NCI-H345 treated with DMSO at 0.1 percent for 48 hours (cell line): ENCODE data around the gene ADAM12.
"Not testable (repeated sequence)": the region's sequence is repeated elsewhere in the genome, so short reads cannot be mapped to it uniquely, and the experiment has no call there.

ENCODE experiments used
- DNase-seq: peaks from one replicate; lab custom pipeline; 2025; ENCODE audit not compliant: unreplicated experiment; lab: John Stamatoyannopoulos, UW

ADAM12 gene

DNA sequence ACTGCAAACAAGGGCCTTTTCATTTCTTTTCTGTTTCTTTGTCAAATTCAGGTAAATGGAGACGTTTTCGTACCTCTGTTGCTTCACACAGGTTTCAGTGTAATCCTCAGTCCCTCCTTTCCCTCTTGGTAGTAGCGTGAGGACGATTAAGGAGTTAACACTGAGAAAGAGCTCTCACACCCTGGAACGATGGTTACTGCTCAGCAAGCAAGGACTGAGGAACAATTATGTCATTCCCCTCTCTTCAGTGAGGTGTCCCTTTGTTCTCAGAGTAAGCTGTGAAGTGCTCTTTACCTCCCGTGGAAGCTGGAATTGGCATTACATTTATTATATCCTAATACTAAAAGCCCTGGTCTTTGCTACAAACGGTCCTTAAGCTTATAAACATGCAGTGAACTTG lies 396.0 kb downstream of the ADAM12 start:
- no peak for DNase-seq

- DNase-seq: no peak
Measured at GRCh38 chr10:125991392-125991791, 396.9 kb downstream of the ADAM12 start.

- no peak for DNase-seq
Measured at GRCh38 chr10:125990974-125991373, 397.3 kb downstream of the ADAM12 start.

DNA sequence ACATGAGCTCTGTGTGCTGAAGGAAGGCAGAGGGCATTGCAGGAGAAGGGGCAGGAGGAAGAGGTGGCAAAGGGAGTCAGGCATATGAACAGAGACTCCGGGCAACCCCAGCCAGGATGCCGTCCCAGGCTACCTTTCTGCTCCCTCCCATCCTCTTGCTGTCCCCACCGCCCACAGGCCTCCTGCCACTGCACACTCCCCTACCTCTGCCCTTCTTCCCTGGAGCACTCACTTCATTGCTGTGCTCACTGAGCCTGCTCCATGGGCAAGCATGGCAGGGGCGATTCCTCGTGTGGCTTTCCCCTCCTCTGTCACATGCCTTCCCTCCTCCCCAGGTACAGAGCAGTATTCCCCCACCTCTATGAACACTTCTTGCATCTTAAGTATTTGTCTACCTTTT lies 398.5 kb downstream of the ADAM12 start:
- no peak for DNase-seq

GRCh38 chr10:125985557-125986240 lies 402.6 kb downstream of the ADAM12 start:
- DNase-seq: no peak

DNA sequence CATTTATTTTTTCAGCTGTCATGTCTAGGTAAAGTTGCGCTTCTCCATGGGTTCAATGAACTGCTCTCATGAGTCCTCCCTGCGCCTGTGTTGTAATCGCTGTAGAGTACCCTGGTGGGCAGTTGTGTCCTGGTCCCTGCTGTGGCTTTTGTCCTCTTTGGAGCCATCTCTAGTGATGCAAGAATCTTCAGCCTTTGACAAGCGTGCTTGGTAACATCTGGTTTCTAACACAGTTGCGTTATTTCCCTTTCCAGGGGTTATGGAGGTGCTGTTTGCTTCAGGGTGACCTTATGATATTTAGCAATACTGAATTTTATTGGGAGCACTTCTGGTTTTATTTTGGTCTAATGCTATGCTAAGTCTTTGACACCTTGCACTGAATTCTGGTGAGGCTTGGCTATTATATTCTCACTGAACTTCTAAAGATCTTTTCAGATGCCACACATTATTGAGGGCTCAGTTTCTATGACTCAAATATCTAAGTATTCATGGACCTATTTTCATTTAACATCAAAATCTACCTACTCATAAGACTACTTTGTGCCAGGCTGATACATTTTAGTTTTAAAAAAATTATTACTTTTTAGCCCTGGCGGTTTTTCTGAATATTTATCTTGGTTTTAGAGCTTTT lies 403.3 kb downstream of the ADAM12 start:
- no peak for DNase-seq

GRCh38 chr10:125984346-125984745 lies 403.9 kb downstream of the ADAM12 start:
- no peak for DNase-seq

- DNase-seq: no peak
Measured at GRCh38 chr10:125983656-125984055, 404.6 kb downstream of the ADAM12 start.

DNA sequence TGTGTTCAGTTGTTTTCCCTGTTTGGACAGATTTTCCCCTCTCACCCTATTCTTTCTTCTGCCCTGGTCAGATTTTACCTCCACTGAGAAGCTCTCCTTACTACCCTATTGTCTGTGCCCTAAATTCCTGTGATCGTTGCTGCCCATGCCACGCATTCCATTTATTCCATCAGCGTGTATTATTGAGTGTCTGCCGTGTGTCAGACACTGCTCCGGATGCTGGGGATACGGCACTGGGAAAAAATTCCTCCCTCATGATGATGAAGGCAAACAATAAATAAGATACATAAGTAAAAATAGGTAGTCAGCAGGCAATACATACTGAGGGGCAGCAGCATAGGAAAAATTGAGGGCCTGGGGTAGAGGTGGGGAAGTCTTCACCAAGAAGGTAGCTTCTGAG lies 405.1 kb downstream of the ADAM12 start:
- DNase-seq: no peak

DNA sequence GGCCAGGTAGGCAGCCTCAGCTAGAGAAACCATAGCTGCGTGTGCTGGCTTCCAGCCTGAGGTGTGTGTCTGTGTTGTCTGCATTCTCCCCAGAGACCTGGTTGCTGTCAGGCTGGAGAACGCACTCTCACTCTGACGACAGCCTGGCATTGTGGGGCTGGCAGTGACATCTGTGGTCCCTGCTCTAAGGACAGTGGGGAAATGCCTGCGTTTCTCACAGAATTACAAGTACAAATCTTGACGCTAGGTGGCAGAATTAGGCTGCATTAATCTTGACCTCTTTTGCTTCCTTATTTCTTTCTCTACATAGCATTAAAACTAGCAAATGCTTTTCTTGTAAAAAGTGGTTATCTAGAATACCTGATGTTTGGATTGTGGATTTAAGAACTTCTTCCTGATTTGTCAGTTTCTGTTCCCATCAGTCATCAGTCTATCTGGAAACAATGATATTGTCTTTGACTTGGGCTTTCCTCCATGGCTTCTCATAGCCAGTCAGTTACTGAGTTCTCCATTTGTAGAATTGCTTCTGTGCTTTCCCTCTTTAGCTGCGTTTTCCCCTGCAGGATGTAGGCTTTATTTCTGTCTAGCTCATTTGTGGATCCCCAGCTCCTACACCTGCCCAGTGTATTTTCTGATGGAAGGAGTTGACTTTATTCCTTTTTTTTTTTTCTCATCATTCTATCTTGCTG lies 405.9 kb downstream of the ADAM12 start:
- peak; percentile 26 for DNase-seq

GRCh38 chr10:125980521-125981035 lies 407.7 kb downstream of the ADAM12 start:
- DNase-seq: no peak

GRCh38 chr10:125979976-125980375 lies 408.3 kb downstream of the ADAM12 start:
- no peak for DNase-seq

DNA sequence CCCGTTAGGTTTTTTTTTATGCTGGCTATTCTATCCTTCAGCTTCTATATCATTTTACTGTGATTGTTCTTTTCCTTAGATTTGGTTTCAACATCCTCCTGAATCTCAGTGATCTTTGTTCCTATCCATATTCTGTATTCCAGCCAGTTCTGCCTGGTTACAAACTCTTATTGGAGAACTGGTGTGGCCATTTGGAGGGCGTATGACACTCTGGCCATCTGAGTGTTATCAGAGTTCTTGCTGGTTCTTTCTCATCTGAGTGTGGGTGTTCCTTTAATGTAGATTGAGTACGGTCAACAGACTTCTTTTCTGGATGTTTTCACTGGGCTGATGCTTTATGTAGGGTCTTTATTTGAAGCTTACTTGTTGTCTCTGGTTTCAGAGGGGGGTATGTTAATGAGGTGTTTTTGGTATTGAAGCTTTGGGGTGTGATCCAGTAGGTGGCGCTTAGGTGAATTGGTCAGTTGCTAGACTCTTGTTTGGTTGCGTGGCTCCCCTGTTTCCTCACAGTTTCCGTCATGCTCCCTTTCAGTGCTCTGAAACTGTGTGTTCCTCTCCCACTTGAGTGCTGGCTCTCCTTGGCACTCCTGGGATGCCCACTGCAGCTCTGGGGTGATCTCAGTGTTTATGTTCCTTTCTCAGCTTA lies 411.2 kb downstream of the ADAM12 start:
- DNase-seq: no peak

DNA sequence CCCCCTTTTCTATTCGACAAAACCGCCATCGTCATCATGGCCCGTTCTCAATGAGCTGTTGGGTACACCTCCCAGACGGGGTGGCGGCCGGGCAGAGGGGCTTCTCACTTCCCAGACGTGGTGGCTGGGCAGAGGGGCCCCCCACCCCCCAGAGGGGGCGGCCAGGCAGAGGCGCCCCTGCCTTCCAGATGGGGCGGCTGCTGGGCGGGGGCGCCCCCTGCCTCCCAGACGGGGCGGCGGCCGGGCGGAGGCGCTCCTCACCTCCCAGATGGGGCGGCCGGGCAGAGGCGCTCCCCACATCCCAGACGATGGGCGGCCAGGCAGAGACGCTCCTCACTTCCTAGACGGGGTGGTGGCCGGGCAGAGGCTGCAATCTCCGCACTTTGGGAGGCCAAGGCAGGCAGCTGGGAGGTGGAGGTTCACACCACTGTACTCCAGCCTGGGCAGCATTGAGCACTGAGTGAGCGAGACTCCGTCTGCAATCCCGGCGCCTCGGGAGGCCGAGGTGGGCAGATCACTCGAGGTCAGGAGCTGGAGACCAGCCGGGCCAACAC lies 418.1 kb downstream of the ADAM12 start:
- not testable (repeated sequence) for DNase-seq

GRCh38 chr10:125967533-125967932 lies 420.7 kb downstream of the ADAM12 start:
- no peak for DNase-seq

DNA sequence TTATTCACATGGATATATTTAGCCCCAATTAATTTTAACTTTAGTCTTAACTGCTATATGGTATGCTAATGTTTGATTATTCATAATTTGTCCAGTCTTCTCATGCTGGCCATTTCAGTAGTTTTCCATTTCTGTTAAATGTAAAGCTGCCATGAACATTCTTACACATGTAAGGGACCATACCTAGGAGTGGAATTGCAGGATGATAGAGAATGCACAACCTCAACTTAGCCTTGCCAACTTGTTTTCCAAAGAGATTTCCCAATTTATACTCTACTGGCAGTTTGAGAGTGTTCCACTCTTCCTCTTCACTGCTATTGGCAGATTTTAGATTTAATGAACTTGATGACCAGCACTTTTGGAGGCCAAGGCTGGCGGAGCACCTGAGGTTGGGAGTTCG lies 423.7 kb downstream of the ADAM12 start:
- no peak for DNase-seq
